ENCODE measurements around the gene SLCO3A1.

Gene SLCO3A1

GRCh38 chr15:92003515-92004067 lies 150.1 kb downstream of the SLCO3A1 start:
- DNase-seq (ENCODE audit: low read depth): no peak

DNA sequence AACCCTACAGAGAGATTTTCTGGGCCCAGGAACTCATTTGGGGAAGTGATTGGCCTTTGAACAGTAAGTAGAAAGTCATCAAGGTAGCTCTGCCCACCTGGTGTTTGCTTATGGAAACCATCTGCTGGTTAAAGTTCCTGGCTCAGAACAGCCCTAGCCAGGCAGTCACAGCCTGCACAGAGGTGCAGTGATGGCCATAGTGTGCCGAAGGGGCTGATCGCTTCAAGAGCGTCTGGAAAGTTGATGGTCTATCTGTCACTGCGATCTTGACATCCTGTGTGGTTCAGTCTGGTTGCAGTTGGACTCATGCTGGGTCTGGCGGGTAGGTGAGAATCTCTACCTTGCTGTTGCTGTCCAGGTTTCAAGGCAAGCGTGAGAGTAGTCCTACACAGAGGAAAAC lies 151.6 kb downstream of the SLCO3A1 start:
- no peak for DNase-seq (ENCODE audit: low read depth)

DNA sequence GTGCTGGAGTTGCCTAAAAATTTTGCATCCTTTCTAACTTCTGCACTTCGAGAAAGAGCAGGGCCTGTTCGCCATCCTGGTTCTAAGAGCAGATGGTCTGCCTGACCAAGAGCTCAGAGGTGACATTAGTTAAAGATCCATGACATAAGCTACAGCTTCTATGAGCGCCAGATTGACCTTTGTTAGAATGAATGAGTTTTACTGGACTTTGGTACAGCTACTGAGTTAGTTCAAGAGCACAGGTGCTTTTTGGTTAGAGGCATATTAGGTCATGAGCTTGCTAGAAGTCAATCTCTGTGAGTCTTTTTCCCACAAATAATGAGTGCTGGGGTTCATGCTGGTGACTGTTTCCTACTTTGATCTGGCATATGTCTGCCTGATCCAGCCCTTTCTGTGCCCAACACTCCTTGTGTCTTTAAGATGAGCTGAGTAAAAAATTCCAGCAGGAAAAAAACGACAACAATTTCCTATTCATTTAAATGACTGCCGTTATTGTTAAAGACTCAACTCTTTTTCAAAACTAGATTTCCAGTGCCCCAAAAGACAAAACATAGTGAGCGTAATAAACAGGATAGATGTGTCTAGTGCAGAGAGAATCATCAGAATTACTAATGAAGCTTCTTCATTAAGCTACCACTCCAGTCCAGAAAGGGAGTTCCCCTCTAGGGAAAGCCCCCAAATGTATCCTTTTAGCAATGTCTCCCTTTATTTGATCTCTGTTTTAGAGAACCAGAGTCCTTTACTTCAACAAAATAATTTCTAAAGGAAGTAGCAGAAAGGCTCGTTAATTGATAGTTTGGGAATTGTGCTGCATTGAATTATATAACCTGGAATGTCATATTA lies 152.9 kb downstream of the SLCO3A1 start:
- DNase-seq (ENCODE audit: low read depth): no peak

- DNase-seq (ENCODE audit: low read depth): no peak
These were observed 155.7 kb downstream of the SLCO3A1 start for GRCh38 chr15:92009162-92009561.

DNA sequence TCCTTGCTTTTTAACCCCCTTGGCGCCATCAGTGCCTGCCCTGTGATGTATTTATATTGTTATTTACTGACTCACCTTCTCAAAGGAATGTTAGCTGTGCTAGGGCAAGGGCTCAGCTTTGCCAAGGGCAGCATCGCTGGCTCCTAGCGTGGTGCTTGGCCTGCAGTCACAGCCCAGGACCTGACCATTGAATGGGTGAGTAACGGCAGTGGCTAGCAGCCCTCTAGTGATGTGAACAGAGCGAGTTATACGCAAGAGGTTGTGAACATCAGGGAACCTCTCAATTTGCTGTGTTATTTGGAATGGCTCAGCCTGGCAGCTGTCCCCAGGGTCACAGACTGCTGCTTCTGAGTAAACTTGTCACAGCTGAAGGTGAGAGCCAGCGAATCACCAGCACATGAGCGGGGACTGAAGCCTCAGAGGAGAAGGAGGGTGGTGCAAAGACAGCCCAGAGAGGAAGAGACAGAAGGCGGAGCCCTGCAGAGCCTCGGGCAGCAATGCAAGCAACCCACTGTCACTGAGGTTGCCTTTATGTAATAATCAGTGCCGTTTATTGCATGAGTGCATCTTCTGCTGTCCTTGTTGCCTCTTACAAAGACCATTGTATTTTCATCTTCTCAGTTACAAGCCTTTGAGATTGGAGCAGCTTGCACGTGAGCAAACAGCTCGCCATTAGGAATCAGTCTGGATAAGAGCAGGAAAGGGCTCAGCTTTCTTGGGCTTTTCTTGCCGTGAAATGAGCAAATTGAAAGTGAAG lies 158.3 kb downstream of the SLCO3A1 start:
- no peak for DNase-seq (ENCODE audit: low read depth)

DNA sequence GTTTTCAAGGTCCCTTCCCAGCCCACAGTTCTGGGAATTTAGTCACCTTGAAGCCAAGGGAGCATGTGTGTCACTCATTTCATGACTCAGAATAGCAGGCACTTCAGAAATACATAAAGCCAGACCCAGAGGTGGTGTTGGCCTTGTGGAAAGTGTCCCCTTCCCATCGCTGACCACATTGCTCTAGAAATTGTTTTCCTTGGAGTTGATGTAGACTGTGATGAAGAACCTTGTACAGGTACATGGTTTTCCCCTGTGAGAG lies 158.8 kb downstream of the SLCO3A1 start:
- no peak for DNase-seq (ENCODE audit: low read depth)

GRCh38 chr15:92012881-92013280 lies 159.4 kb downstream of the SLCO3A1 start:
- DNase-seq (ENCODE audit: low read depth): no peak

- no peak for DNase-seq (ENCODE audit: low read depth)
These were observed 160.9 kb downstream of the SLCO3A1 start for GRCh38 chr15:92014281-92015030.

GRCh38 chr15:92017882-92018534 lies 164.5 kb downstream of the SLCO3A1 start:
- no peak for DNase-seq (ENCODE audit: low read depth)

- DNase-seq (ENCODE audit: low read depth): no peak
These were observed 165.2 kb downstream of the SLCO3A1 start for GRCh38 chr15:92018535-92019239.

- no peak for DNase-seq (ENCODE audit: low read depth)
These were observed 166.2 kb downstream of the SLCO3A1 start for GRCh38 chr15:92019706-92020105.

DNA sequence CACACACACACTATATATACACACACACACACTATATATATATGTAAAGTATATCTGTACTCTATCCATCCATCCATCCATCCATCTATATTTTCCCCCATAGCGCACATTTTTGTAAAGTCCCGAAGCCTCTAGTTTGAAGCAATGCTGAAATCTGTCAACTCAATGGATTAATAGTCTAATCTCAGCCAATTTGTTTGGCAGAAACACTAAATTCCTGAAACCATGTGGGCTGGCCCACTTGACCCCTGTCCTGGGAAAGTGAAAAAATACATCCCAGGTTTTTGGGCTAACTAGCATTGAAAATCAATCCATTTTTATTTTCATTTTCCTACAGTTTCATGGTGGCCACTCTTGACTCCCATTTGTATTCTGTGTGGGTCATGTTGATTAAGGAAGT lies 166.7 kb downstream of the SLCO3A1 start:
- no peak for DNase-seq (ENCODE audit: low read depth)

- no peak for DNase-seq (ENCODE audit: low read depth)
These were observed 167.3 kb downstream of the SLCO3A1 start for GRCh38 chr15:92020804-92021203.

DNA sequence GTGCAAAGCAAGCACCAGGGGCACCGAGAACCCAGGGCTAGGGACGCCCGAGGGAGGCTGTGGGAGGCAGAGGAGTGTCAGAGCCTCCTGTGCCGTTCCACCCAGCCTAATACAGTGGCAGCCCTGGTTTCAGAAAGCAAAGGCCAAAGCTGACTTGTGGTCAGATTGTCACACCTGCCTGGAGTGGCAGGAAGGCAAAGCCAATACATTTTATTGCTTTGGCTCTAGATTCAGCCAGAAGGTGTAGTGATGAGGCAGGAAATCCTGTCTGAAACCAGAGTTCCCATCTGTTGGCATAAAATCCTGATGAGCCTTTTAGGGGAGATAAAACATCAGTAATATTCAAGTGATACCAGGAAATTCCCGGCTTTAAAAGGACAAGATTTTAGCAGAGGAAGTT lies 168.3 kb downstream of the SLCO3A1 start:
- no peak for DNase-seq (ENCODE audit: low read depth)

DNA sequence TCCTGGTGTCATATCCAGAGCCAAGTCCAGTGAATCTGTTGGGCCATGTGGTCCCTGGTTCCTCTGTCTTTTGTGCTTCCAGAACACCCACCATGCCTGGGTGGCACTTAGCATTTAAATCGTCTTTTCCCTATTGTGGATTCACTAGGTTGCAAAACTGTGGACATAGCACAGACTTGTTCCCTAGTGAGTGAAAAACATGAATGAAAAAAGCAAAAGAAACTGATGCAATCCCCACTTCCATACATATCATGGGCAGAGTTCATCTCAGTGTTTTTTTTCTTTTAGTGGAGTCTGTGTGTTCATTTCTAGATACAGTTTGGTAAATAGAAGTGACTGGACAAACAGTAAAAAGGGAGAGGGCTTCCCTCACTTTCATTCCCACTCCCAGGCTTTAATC lies 170.5 kb downstream of the SLCO3A1 start:
- no peak for DNase-seq (ENCODE audit: low read depth)

DNA sequence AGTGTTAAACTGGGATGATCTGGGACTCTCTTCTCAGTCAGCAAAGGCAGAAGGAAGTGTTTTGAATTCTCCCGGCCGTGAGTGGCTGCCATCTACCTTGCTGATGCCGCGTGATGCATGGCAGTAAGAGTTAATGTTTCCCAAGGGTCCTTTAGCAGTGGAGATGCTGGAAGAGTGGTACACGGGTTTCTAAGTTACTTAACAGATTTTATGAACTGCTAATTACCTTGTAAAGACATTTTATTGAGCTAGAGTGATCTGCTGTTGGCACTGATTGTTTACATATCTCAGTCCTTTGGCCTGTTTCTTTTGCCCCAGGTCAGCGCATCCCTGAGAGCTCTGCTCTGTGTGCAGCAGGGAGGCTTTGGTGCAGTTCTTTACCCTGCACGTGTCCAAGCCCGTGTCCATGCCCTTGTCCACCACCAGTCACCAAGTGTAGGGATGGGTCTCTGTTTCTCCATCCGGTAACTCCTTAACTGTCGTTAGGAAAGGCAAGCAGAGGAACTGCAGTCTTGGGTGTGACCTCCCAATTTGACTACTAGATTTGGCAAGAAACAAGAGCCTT lies 172.3 kb downstream of the SLCO3A1 start:
- DNase-seq (ENCODE audit: low read depth): no peak

GRCh38 chr15:92028389-92028724 lies 174.8 kb downstream of the SLCO3A1 start:
- no peak for DNase-seq (ENCODE audit: low read depth)

GRCh38 chr15:92029767-92030166 lies 176.3 kb downstream of the SLCO3A1 start:
- no peak for DNase-seq (ENCODE audit: low read depth)

DNA sequence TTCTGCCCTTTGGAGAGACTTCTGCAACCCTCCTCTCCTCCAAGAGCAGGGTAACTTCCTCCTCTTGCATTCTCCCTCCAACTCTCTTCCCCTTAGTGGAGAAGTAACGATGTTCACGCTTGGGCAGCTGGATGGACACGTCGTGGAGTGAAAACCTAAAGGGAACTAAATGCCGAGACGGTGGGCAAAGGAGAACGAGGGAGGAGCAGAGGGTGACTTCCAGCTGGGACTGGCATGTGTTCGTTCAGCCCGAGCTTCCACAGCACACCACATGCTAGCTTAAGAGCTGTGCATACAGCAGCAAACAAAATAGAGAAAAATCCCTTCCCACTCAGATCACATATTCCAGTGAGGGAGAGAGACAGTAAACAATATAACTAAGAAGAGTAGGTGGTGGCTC lies 179.8 kb downstream of the SLCO3A1 start:
- DNase-seq (ENCODE audit: low read depth): no peak

DNA sequence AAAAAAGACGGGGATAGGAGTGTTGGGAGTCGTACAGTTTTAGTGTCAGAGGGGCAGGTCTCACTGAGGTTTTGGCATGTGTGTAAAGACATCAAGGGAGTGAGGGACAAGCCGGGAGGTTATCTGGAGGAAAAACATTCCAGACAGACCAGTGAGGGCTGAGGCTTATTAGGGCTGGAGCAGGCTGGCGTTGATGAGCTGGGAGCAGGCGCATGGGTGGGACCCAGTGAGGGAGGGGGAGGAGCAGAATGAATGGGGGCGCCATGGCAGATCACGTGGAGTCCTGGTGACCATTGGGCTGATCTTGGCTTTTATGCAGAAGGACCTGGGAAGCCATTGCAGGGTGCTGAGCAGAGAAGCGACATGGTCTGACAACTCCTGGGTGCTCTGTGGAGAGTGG lies 180.2 kb downstream of the SLCO3A1 start:
- no peak for DNase-seq (ENCODE audit: low read depth)

DNA sequence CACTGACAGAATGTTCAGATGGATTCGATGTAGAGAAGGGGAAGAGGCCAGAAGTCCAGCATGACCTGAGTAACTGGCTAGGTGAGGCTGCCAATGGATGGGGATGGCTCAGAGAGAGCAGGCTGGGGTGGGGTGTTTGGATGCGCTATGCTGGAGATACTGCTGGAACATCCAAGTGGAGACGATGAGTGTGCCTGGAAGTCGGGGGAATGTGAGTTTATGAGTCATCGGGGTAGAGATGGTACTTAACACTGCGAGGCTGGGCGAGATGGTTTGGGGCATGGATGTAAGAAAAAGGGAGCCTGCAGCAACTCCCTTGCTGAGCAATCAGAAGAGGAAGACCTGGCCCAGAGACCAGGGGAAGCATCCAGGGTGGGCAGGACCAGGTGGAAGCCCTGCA lies 180.7 kb downstream of the SLCO3A1 start:
- no peak for DNase-seq (ENCODE audit: low read depth)
